Tongue (tissue), 2 donors: Measurements from ENCODE around the gene INO80E. TPM values are rescaled to one million over a fixed set of nuclear protein-coding genes. Genes with fewer than 3 reads are reported as not detected.
A peak's percentile ranks its signal among the peaks of the same experiment; 100 is the strongest.
"Not testable (repeated sequence)": the region's sequence is repeated elsewhere in the genome, so short reads cannot be mapped to it uniquely, and the experiment has no call there.

Experiments used
- DNase-seq: peaks from one replicate; pipeline ENCODE4 v3.0.0-alpha.2; 2015
- total RNA-seq: library from RNA; depleted of rRNA; stranded (reverse); fragments of >200 nt; gene quantifications from one replicate; pipeline ENCODE4 v1.2.3, GENCODE V29; 2014

Gene INO80E, protein sequence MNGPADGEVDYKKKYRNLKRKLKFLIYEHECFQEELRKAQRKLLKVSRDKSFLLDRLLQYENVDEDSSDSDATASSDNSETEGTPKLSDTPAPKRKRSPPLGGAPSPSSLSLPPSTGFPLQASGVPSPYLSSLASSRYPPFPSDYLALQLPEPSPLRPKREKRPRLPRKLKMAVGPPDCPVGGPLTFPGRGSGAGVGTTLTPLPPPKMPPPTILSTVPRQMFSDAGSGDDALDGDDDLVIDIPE
- 38.1 TPM for total RNA-seq

DNA sequence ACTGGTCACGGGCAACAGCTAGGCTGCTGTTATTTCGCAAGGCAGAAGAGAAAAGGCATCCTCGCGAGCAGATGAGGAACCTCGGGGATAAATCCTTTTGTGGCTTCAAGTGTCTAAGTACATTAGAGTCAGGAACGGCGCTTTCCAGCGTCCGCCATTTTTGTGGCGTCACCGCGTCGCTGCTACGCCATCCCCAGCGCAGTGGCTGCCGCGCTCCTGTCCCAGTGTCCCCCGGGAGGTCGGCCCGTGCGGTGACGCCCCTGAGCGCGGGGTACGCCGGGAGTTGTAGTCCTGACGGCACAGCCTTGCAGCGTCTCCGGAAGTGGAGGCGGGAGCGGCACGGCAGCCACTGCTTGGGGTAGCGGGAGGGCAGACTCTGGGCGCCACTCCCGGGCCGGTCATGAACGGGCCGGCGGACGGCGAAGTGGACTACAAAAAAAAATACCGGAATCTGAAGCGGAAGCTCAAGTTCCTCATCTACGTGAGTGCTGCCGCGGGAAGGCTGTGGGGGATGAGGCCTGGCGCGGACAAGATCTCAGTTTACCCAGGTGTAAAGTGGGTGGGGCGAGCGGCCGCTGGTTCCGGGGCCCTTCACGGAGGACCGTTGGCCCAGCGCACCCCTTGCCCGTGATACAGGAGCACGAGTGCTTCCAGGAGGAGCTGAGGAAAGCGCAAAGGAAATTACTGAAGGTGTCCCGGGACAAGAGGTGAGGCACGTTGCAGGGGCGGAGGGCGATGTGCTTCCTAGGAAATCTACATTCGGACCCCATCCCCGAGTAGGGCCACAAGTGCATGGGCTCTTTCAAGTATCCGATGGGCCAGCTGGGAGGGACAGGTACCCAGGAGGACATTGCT is at the start of gene INO80E:
TSS of gene INO80E (plus strand) at position 331 of the 855 bp plus-strand sequence. CDS start at position 401, 70 bp downstream.
- DNase-seq: peak; percentile 99

DNA sequence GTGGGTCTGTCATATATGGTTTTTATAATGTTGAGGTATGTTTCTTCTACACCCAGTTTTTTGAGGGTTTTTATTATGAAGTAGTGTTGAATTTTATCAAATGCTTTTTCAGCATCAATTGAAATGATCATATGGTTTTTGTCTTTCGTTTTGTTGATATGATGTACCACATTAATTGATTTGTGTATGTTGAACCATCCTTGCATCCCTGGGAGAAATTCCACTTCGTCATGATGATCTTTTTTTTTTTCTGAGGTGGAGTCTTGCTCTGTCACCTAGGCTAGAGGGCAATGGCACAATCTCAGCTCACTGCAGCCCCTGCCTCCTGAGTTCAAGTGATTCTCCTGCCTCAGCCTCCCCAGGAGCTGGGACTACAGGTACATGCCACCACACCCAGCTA is 48.1 kb upstream of the INO80E start:
- no peak for DNase-seq

DNA sequence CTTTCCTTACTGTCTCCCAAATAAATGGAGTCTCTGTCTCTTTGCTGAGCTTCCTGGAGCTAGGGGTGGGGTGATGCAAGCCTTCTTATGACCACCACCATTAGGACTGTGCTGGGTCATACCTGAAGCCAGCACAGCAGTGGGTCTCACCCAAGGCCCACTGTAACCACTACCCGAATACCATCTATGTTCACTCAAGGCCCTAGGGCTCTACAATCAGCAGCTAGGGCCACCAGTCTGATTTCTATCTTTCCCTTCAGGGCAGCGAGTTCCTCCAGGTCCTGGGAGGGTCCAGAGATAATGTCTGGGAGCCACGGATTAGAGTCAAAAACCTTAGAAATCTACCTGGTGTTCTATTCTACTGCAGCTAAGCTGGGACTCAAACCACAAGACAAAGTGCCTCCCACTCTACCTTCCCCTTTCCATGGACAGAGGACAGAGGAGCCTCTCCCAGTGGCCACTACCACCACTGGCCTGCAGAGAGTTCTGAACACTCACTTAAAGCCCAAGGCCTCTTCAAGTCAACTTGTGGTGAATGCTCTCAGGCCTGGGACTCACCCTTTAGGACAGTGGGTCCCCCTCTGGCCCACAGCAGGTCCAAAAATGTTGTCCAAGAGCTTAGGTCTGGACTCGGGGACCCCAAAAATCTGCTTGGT is 45.1 kb upstream of the INO80E start:
- DNase-seq: no peak

DNA sequence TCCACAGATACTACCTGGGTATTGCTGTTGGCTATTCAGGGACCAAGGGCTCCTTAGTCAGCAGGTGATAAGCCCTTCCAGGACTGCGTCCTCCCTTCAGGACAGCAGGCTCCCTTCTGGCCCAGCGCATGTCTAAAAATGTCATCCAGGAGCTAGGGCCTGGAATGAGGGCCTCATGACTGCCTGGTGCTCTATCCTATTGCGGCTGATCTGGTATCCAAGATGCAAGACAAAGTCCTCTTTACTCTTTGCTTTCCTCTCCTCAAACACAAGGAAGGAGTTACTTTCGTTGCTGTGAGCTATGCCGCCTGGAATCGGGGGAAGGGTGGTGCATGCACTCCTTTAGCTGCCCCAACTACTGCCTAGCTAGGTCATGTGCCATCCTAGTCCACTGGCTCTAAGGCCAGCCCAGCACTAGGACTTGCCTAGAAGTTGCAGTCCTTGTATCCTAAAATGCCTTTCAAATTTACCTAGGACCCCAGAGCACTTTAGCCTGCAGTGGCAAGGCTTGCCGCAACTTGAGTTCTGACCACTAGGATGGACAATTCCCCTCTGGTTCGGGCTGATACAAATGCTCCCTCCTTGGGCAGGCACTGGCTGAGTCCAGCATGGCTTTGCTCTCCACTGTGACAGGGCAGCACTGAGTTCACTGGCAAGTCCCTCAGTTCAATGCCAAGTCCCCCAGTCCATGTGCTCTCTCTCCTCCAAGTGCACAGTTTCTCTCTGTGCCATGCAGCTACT is 44.2 kb upstream of the INO80E start:
- DNase-seq: no peak

DNA sequence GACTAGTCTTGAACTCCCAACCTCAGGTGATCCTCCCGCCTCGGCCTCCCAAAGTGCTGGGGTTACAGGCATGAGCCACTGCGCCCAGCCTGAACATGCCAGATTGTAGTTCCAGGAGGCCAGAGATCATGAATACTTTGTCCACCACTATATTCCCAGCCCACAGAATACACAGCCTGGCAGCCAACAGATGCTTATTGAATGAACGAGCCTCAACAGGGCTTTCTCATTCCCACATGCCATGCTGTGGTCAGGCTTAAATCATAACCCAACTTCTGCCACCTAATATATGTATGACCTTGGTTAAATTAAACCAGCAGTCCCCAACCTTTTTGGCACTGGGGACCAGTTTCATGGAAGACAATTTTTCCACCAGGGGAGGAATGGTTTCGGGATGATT is 37.3 kb upstream of the INO80E start:
- DNase-seq: no peak

DNA sequence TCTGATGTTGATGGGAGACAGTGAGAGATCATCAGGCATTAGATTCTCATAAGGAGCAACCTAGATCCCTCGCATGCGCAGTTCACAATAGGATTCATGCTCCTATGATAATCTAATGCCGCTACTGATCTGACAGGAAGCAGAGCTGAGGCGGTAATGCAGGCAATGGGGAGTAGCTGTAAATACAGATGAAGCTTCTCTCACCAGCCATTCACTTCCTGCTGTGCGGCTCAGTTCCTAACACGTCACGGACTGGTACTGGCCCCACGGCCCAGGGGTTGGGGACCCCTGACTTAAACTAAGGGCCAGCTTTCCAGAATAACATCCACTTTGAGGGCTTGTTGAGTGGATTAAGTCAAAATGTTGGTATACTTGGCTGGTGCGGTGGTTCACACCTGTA is 36.7 kb upstream of the INO80E start:
- no peak for DNase-seq

DNA sequence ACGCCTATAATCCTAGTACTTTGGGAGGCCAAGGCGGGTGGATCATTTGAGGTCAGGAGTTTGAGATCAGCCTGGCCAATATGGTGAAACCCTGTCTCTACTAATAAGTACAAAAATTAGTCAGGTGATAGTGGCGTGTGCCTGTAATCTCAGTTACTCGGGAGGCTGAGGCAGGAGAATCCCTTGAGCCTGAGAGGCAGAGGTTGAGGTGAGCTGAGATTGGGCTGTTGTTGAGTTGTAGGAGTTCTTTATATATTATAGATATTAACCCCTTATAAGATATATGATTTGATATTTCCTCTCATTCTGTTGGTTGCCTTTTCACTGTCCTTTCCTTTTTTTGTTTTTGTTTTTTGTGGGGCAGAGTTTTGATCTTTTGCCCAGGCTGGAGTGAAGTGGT is 36.2 kb upstream of the INO80E start:
- DNase-seq: not testable (repeated sequence)

DNA sequence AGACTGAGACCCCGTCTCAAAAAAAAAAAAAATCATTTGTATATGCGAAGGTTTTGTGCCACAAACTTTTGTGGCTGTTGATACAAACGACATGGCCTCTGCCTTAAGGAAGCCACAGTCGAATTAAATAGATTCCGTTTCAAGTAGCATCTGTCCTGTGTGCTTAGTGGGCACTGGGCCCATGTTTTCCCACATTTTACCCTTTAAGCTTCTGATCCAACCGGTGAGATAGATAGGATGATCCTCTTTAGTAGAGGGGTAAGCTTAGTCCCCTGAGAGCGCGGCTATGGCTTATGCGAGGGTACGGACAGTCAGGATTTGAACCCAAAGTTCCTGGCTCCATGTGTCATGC is 34.9 kb upstream of the INO80E start:
- DNase-seq: no peak

DNA sequence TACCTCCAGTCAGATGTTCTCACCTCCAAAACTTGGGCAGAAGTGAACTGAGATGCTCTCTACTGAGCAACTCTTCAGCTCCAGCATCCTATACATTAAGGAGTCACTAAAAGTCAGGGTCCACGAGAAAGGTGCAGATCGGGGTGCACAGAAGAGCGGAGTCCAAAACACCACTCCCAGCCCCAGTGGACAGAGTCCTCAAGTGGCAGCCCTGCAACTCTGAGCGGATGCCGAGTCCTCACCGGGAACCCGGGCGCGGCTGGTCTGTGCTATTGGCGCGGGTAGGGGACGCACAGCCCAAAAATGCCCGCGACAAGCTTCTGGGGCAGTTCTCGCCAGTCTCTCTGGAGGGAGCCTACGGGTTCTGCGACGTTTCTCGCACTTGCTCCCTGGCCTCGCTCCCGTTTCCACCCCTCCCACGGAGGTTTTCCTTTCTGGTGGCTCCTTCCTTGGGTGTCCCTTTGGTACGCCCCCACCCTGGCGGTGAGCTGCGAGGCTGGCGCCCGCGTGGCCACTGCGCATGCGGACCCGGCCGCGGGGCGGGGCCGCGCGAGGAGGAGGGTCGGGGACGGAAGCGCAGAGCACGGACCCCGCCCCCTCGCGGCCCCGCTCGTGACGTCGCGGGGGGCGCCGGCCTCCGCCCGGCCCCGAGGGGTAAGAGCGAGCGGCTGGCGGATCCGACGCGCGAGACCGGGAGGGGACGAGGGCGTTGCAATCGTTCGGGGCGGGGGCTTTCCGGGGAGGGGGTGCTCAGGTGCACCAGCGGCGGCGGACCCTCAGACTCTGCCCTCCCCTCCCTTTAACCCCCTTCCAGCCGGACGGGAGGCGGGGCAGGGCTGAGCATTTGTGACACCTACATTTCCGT is 34.3 kb upstream of the INO80E start, which contains the start of gene TMEM219:
TSS of gene TMEM219 (plus strand) at position 601 of the 865 bp plus-strand sequence. CDS start 1,065 bp downstream, outside the sequence.
- DNase-seq: peak; percentile 95

DNA sequence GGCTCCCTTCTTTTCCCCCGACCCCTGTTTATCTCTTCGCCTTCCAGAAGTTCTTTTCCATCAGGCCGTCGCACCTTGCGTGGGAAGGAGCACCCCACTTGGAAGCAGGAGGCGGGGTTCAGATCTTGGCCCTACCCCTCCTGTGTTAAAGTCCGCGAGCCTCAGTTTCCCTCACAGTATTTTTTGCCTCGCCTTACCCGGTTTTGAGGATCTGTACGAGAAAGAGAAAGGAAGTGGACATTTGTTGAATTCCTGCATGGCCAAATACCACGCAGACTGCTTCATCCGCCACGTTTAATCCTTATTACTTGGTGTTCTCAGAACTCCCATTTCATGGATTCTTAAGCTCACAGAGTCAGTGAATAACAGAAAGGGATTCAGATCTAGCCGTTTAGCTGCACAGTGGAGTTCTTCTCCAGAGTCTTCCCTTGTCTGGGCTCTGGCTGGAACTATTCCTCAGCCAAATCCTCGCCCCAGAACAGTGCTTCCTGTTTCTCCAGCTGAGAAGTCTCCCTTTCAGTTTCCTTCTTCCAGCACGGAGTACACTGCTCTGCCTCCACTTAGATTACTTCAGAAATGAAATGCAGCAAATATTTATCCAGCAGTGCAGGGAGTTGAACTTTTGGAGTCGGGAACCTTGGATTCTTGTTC is 33.6 kb upstream of the INO80E start:
- peak; percentile 33 for DNase-seq

DNA sequence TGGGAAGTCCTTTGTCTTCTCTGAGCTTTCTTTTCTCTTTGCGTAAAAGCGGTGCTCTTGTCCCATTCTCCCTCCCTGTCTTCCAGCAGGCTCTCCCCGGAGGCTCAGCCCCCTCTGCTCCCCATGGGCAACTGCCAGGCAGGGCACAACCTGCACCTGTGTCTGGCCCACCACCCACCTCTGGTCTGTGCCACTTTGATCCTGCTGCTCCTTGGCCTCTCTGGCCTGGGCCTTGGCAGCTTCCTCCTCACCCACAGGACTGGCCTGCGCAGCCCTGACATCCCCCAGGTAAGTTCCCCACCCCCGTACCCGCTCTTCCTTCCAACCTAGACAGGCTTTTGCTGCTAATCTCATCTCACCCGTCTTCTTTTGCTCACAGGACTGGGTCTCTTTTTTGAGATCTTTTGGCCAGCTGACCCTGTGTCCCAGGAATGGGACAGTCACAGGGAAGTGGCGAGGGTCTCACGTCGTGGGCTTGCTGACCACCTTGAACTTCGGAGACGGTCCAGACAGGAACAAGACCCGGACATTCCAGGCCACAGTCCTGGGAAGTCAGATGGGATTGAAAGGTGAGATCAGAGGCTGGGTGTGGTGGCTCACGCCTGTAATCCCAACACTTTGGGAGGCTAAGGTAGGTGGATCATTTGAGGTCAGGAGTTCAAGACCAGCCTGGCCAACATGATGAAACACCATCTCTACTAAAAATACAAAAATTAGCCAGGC is 32.9 kb upstream of the INO80E start:
- DNase-seq: no peak

DNA sequence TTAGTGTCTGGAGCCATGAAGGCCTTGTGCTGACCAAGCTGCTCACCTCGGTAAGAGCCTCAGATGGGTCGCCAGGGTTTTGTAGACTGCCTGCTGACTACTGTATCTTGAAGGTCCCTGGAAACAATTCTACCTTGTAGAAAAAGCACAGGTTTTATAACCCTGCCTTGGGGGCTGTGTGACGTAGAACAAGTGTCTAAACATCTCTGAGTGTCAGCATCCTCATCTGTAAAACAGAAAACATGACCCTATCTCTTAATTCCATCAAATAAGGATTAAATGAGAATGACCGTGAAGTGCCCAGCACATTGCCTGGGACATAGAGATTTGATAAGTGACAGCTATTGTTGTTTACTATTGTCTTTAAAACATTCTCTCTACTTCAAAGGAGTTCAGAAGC is 27.8 kb upstream of the INO80E start:
- no peak for DNase-seq

DNA sequence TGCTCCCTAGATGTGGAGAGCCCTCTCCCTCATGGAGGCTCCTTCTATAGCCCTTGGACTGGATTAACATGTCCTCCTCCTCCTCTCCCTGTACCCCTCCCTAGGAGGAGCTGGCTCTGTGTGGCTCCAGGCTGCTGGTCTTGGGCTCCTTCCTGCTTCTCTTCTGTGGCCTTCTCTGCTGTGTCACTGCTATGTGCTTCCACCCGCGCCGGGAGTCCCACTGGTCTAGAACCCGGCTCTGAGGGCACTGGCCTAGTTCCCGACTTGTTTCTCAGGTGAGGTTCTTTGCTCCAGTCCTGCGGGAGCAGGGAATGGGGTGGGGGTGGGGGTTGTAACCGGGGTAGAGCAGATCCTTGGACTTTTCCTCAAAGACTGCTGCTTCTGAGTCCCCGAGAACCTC is 24.7 kb upstream of the INO80E start:
- no peak for DNase-seq

DNA sequence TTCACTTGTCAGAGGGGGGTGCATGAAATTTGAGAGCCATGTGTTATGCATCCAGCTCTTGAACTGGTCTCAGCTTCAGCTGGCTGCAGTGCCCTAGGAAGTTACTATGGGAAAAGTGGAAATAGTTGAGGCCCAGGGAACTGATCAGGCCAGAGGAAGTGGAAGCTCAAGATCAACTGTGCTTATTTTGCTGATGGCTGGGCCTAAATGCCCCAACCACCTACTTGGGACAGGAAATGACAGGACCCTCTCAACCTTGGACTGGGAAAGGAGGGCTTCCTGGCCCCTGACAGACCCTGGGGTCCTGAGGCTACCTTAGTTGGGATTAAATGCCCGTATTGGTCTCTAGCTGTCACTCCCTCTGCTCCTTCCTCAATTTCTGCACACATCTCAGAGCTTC is 23.5 kb upstream of the INO80E start:
- DNase-seq: no peak

DNA sequence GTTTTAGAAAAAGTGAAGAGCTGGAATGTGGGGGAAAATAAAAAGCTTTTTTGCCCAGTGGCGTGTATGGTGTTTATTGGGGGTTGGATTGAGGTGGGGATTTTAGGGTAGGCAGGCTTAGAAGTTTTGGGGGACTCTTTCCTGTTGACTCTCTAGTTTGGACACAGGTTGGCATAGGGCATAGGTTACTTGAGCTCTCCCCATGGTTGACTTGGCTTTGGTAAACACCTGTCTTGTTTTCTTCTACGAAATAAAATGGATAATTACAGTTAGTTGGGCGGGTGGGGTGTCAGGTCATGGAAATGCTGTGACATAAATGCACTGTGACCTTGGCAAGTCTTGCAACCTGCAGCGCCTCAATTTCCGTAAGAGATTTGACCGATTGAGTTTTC is 23.1 kb upstream of the INO80E start:
- no peak for DNase-seq

DNA sequence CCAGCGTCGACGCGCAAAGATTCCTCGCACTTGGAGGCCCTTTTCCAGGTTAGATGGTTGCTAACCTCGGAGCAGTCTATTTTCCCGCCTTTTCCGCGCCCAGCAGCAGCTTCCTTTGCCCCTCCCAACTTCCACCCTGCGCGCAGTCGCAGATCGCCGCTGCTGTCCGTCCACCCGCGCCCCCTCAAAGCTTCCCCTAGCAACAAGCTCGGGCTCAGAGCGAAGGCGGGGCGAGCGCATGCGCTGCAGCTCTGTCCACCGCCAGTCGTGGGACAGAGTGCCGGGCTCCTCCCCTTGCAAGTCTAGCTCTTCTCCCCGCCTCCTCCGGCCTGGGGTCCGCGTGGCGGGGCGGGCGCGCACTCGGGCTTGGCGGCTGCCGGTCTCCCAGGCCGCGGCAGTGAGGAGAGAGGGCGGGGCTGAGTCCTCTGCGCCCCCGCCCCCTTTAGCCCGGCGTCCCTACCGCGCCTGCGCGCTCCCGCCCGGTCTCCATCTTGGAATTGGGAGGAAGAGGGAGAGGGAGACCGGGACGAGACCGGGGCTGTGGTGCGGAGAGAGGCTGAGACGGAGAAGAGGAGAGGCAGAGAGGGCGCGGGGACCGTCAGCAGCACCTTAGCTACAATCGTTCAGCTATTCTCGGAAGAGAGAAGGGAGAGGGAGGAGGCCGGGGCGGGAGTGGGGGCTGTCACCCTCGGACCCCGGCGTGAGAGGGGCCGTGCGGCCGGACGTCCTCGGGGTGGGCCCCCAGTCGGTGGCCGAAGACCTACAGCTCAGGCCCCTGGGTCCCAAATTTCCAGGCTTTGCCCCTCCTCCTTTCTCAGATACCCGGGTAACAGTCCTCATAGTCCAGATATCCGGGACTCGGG is 22.4 kb upstream of the INO80E start, which contains the start of gene TAOK2:
TSS of gene TAOK2 (plus strand) at position 485 of the 863 bp plus-strand sequence. CDS start 3,905 bp downstream, outside the sequence.
- DNase-seq: peak; percentile 100

DNA sequence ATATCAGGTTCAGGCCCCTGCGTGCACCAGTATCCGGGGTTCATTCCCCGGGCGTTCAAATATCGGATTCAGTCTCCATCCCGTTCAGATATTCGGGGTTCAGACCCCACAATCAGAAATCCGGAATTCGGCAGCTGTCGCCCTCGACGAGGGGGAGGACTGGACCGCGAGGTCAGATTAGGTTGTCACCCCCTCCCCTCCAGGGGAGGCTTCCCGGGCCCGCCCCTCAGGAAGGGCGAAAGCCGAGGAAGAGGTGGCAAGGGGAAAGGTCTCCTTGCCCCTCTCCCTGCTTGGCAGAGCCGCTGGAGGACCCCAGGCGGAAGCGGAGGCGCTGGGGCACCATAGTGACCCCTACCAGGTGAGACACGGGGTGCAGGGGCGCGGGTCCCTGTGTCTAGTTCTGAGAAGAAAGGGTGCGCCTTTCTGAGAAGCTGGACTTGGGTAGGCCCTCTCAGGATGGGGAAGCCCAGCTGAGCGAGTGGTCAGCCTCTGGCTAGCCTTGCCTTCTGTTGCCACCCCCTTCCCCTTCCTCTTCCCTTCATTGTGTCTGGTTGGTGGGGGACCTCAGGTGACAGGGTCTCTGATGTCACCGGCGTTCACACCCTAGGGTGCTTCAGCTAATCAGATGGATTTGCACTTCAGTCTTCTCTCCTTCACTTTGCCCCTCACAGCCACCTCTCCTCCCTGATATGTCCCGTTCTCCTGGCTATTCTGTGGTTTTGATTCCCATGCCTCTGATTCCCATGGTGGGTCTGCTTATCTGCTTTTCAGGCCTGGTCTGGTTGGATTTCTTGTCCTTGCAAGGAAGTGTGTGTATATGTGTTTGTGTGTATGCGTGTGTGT is 21.5 kb upstream of the INO80E start:
- DNase-seq: no peak

DNA sequence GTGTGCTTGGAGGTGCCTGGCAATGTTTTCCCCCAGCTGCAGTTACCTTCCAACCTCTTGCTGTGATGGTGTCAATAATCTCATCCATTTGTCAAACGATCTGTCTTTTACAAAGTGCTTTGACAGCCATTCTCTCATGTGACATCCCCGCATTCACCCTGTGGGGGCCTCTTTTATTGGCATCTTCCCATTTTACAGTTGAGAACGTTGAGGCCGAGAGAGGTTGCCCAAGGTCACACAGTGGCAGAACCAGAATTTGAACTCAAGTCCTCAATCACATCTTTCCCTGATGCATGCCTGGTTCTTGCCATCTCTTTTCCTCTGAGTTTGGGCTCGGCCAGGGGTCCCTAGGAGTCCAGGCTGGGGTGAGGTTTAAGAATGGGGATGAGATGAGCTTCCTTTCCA is 20.9 kb upstream of the INO80E start:
- DNase-seq: no peak
